ENCODE data around the gene ZNF232.
"Not testable (repeated sequence)": the region's sequence is repeated elsewhere in the genome, so short reads cannot be mapped to it uniquely, and the experiment has no call there.

The ZNF232 gene

GRCh38 chr17:5133961-5134360 lies 22.3 kb upstream of the ZNF232 start:
- not testable (repeated sequence) for H4K91ac ChIP-seq (ENCODE audit: low read depth, low read length); H2BK12ac ChIP-seq (ENCODE audit: low read length); H3K4ac ChIP-seq (ENCODE audit: low read depth, low read length); H3K14ac ChIP-seq (ENCODE audit: low read length); H2BK120ac ChIP-seq (ENCODE audit: insufficient read depth, low read length, poor library complexity); H3K4me1 ChIP-seq (ENCODE audit: control insufficient read depth in 1 of 2, insufficient read depth in 2 of 2, low read length in 2 of 2); H3K18ac ChIP-seq (ENCODE audit: low read length); H2AFZ ChIP-seq (ENCODE audit: insufficient read depth, low read length, poor library complexity); DNase-seq; H3K79me2 ChIP-seq (ENCODE audit: control insufficient read depth, insufficient read depth, low read length, poor library complexity); H4K8ac ChIP-seq (ENCODE audit: low read depth, low read length); H3K4me2 ChIP-seq (ENCODE audit: low read length); H3K36me3 ChIP-seq (ENCODE audit: control insufficient read depth in 1 of 2, insufficient read depth in 2 of 2, low read length in 2 of 2); H3K27me3 ChIP-seq (ENCODE audit: insufficient read depth, low read length); H2BK5ac ChIP-seq (ENCODE audit: low read depth, low read length, poor library complexity); H3K4me3 ChIP-seq (ENCODE audit: low read depth, low read length); H2AK5ac ChIP-seq (ENCODE audit: low read length); H3K27ac ChIP-seq (ENCODE audit: low read depth, low read length); H3K23ac ChIP-seq (ENCODE audit: low read length); H3K79me1 ChIP-seq (ENCODE audit: low read length); H3K9ac ChIP-seq (ENCODE audit: low read length); H4K12ac ChIP-seq (ENCODE audit: low read depth, low read length)
- no CpG with 5 or more reads among the region's 8 CpGs for WGBS (ENCODE audit: extremely low coverage, insufficient coverage, insufficient read length)
- H3K9me3 ChIP-seq (ENCODE audit: insufficient read depth, low read depth, low read length) = peaks cover 11% of the 10 kb centered on the region

GRCh38 chr17:5133311-5133710 lies 21.6 kb upstream of the ZNF232 start:
- Histone ChIP-seq H3K23ac (ENCODE audit: low read length) (no peak overlapping the region), H3K79me2 (ENCODE audit: control insufficient read depth, insufficient read depth, low read length, poor library complexity) (no peaks in the 10 kb centered on the region), H3K18ac (ENCODE audit: low read length) (no peak overlapping the region), H2BK5ac (ENCODE audit: low read depth, low read length, poor library complexity) (no peak overlapping the region), H2AK5ac (ENCODE audit: low read length) (no peak overlapping the region), H3K27ac (ENCODE audit: low read depth, low read length) (no peak overlapping the region), H4K12ac (ENCODE audit: low read depth, low read length) (no peak overlapping the region), H3K4me1 (ENCODE audit: control insufficient read depth in 1 of 2, insufficient read depth in 2 of 2, low read length in 2 of 2) (no peaks in the 10 kb centered on the region), H4K91ac (ENCODE audit: low read depth, low read length) (no peak overlapping the region), H3K4me2 (ENCODE audit: low read length) (no peak overlapping the region), H4K8ac (ENCODE audit: low read depth, low read length) (no peak overlapping the region), H3K9me3 (ENCODE audit: insufficient read depth, low read depth, low read length) (peaks cover 11% of the 10 kb centered on the region), H2AFZ (ENCODE audit: insufficient read depth, low read length, poor library complexity) (no peak overlapping the region), H3K4ac (ENCODE audit: low read depth, low read length) (no peak overlapping the region), H3K4me3 (ENCODE audit: low read depth, low read length) (no peak overlapping the region), H2BK12ac (ENCODE audit: low read length) (no peak overlapping the region), H3K36me3 (ENCODE audit: control insufficient read depth in 1 of 2, insufficient read depth in 2 of 2, low read length in 2 of 2) (no peaks in the 10 kb centered on the region), H3K79me1 (ENCODE audit: low read length) (no peaks in the 10 kb centered on the region), H2BK120ac (ENCODE audit: insufficient read depth, low read length, poor library complexity) (no peak overlapping the region), H3K14ac (ENCODE audit: low read length) (no peak overlapping the region), H3K9ac (ENCODE audit: low read length) (no peak overlapping the region), H3K27me3 (ENCODE audit: insufficient read depth, low read length) (no peaks in the 10 kb centered on the region)
- WGBS (ENCODE audit: extremely low coverage, insufficient coverage, insufficient read length) = no CpG with 5 or more reads among the region's 8 CpGs
- no peak for DNase-seq

- not testable (repeated sequence) for H2BK12ac ChIP-seq (ENCODE audit: low read length); H2AK5ac ChIP-seq (ENCODE audit: low read length); H3K36me3 ChIP-seq (ENCODE audit: control insufficient read depth in 1 of 2, insufficient read depth in 2 of 2, low read length in 2 of 2); H3K27me3 ChIP-seq (ENCODE audit: insufficient read depth, low read length); H3K27ac ChIP-seq (ENCODE audit: low read depth, low read length); H3K4ac ChIP-seq (ENCODE audit: low read depth, low read length); H4K8ac ChIP-seq (ENCODE audit: low read depth, low read length); H3K9ac ChIP-seq (ENCODE audit: low read length); H3K23ac ChIP-seq (ENCODE audit: low read length); H3K14ac ChIP-seq (ENCODE audit: low read length); H3K79me2 ChIP-seq (ENCODE audit: control insufficient read depth, insufficient read depth, low read length, poor library complexity); H3K4me2 ChIP-seq (ENCODE audit: low read length); H3K4me1 ChIP-seq (ENCODE audit: control insufficient read depth in 1 of 2, insufficient read depth in 2 of 2, low read length in 2 of 2); H3K18ac ChIP-seq (ENCODE audit: low read length); H4K91ac ChIP-seq (ENCODE audit: low read depth, low read length); DNase-seq; H3K4me3 ChIP-seq (ENCODE audit: low read depth, low read length); H2AFZ ChIP-seq (ENCODE audit: insufficient read depth, low read length, poor library complexity); H4K12ac ChIP-seq (ENCODE audit: low read depth, low read length); H3K79me1 ChIP-seq (ENCODE audit: low read length); H2BK120ac ChIP-seq (ENCODE audit: insufficient read depth, low read length, poor library complexity); H2BK5ac ChIP-seq (ENCODE audit: low read depth, low read length, poor library complexity); H3K9me3 ChIP-seq (ENCODE audit: insufficient read depth, low read depth, low read length)
- no CpG with 5 or more reads among the region's 15 CpGs for WGBS (ENCODE audit: extremely low coverage, insufficient coverage, insufficient read length)
Observed at GRCh38 chr17:5132503-5133225, 21.0 kb upstream of the ZNF232 start.

GRCh38 chr17:5131799-5132502 lies 20.3 kb upstream of the ZNF232 start:
- H2AFZ ChIP-seq (ENCODE audit: insufficient read depth, low read length, poor library complexity); H2BK12ac ChIP-seq (ENCODE audit: low read length); H3K9me3 ChIP-seq (ENCODE audit: insufficient read depth, low read depth, low read length); H3K4me1 ChIP-seq (ENCODE audit: control insufficient read depth in 1 of 2, insufficient read depth in 2 of 2, low read length in 2 of 2); H2AK5ac ChIP-seq (ENCODE audit: low read length); H3K79me1 ChIP-seq (ENCODE audit: low read length); H3K4ac ChIP-seq (ENCODE audit: low read depth, low read length); H3K27ac ChIP-seq (ENCODE audit: low read depth, low read length); H4K8ac ChIP-seq (ENCODE audit: low read depth, low read length); H3K4me2 ChIP-seq (ENCODE audit: low read length); H3K23ac ChIP-seq (ENCODE audit: low read length); DNase-seq; H4K12ac ChIP-seq (ENCODE audit: low read depth, low read length); H3K14ac ChIP-seq (ENCODE audit: low read length); H4K91ac ChIP-seq (ENCODE audit: low read depth, low read length); H2BK5ac ChIP-seq (ENCODE audit: low read depth, low read length, poor library complexity); H3K27me3 ChIP-seq (ENCODE audit: insufficient read depth, low read length); H3K79me2 ChIP-seq (ENCODE audit: control insufficient read depth, insufficient read depth, low read length, poor library complexity); H3K18ac ChIP-seq (ENCODE audit: low read length); H3K36me3 ChIP-seq (ENCODE audit: control insufficient read depth in 1 of 2, insufficient read depth in 2 of 2, low read length in 2 of 2); H3K4me3 ChIP-seq (ENCODE audit: low read depth, low read length); H2BK120ac ChIP-seq (ENCODE audit: insufficient read depth, low read length, poor library complexity); H3K9ac ChIP-seq (ENCODE audit: low read length): not testable (repeated sequence)
- no CpG with 5 or more reads among the region's 16 CpGs for WGBS (ENCODE audit: extremely low coverage, insufficient coverage, insufficient read length)
